CD14-positive monocyte (primary cell): ENCODE results near the gene FTL. TPM values are rescaled to one million over a fixed set of nuclear protein-coding genes. Genes with fewer than 3 reads are reported as not detected.
A peak's percentile ranks its signal among the peaks of the same experiment; 100 is the strongest.

Source experiments
- DNase-seq, 3 donors: peaks; one replicate each; pipeline ENCODE4 v3.0.0-alpha.2; 2011 to 2022
- H2AFZ ChIP-seq: 2 replicates; pipeline ENCODE4 v1.6.0; 2012; ENCODE audit warnings: mild to moderate bottlenecking, low read depth, low read length, inconsistent platforms; ENCODE audit not compliant: insufficient read depth, poor library complexity, severe bottlenecking
- H3K27ac ChIP-seq, 2 donors: 1 replicate in 1 of 2; 2 replicates in 1 of 2; pipeline ENCODE4 v1.5.1; 2012 to 2013; ENCODE audit warnings: low read length in 2 of 2, control low read depth in 1 of 2, inconsistent platforms in 1 of 2, low read depth in 1 of 2, mild to moderate bottlenecking in 1 of 2
- H3K27me3 ChIP-seq, 2 donors: one replicate each; pipeline versions ENCODE4 v1.6.0 to v1.6.1; 2011 to 2013; ENCODE audit warnings: low read length in 2 of 2; ENCODE audit not compliant: control insufficient read depth in 2 of 2, insufficient read depth in 2 of 2
- H3K36me3 ChIP-seq, 2 donors: replicated peaks in 1 of 2; 1 replicate in 1 of 2; 2 replicates in 1 of 2; pipeline versions ENCODE4 v1.5.1 to v1.6.1; 2012 to 2013; ENCODE audit warnings: low read length in 2 of 2, control low read depth in 1 of 2, inconsistent platforms in 1 of 2, mild to moderate bottlenecking in 1 of 2; ENCODE audit not compliant: insufficient read depth in 2 of 2, control insufficient read depth in 1 of 2
- H3K4me1 ChIP-seq, 2 donors: 1 replicate in 1 of 2; 2 replicates in 1 of 2; pipeline versions ENCODE4 v1.5.1 to v1.6.1; 2012 to 2013; ENCODE audit warnings: low read length in 2 of 2, control low read depth in 1 of 2, inconsistent platforms in 1 of 2, mild to moderate bottlenecking in 1 of 2, moderate library complexity in 1 of 2; ENCODE audit not compliant: insufficient read depth in 2 of 2, control insufficient read depth in 1 of 2
- H3K4me2 ChIP-seq: replicated peaks from 2 replicates; pipeline ENCODE3; 2012; ENCODE audit warnings: low read length, moderate library complexity, mild to moderate bottlenecking; ENCODE audit not compliant: poor library complexity, severe bottlenecking; ENCODE audit errors: extremely low read depth
- H3K4me3 ChIP-seq, 3 experiments: fragments of 200-600 bp in 1 of 3; sonication (generic) in 1 of 3; replicated peaks in 1 of 3; 1 replicate in 2 of 3; 2 replicates in 1 of 3; pipeline ENCODE4 v1.5.1; 2011 to 2013; ENCODE audit warnings: low read length in 3 of 3, mild to moderate bottlenecking in 3 of 3, control low read depth in 2 of 3, low read depth in 2 of 3, inconsistent platforms in 1 of 3, moderate library complexity in 1 of 3
- H3K79me2 ChIP-seq: 2 replicates; pipeline ENCODE4 v1.6.0; 2012; ENCODE audit warnings: mild to moderate bottlenecking, control low read depth, inconsistent platforms, low read length, moderate library complexity; ENCODE audit not compliant: insufficient read depth
- H3K9ac ChIP-seq: 2 replicates; pipeline ENCODE4 v1.6.0; 2017; ENCODE audit warnings: low read length, mild to moderate bottlenecking; ENCODE audit not compliant: insufficient read depth, poor library complexity, severe bottlenecking
- H3K9me3 ChIP-seq, 2 donors: replicated peaks in 1 of 2; 1 replicate in 1 of 2; 2 replicates in 1 of 2; pipeline versions ENCODE4 v1.5.1 to v1.6.1; 2012 to 2013; ENCODE audit warnings: low read length in 2 of 2, control low read depth in 1 of 2; ENCODE audit not compliant: control insufficient read depth in 1 of 2, insufficient read depth in 1 of 2
- H4K20me1 ChIP-seq: 2 replicates; pipeline ENCODE4 v1.6.0; 2012; ENCODE audit warnings: mild to moderate bottlenecking, low read length, control low read depth, moderate library complexity; ENCODE audit not compliant: insufficient read depth
- H3K27ac Mint-ChIP-seq, 7 donors: one replicate each; pipeline ENCODE4 v1.8.0; 2020; ENCODE audit warnings: mild to moderate bottlenecking in 7 of 7, mixed read lengths in 7 of 7, moderate library complexity in 6 of 7, inconsistent platforms in 2 of 7
- H3K27me3 Mint-ChIP-seq, 3 donors: one replicate each; pipeline ENCODE4 v1.8.0; 2021 to 2022; ENCODE audit warnings: low read depth in 3 of 3, mild to moderate bottlenecking in 3 of 3, mixed read lengths in 3 of 3, moderate library complexity in 3 of 3, inconsistent platforms in 1 of 3
- H3K36me3 Mint-ChIP-seq, 2 donors: one replicate each; pipeline ENCODE4 v1.8.0; 2020; ENCODE audit warnings: mixed read lengths in 2 of 2, inconsistent platforms in 1 of 2, mild to moderate bottlenecking in 1 of 2
- H3K4me1 Mint-ChIP-seq: one replicate; pipeline ENCODE4 v1.8.0; 2020; ENCODE audit warnings: mild to moderate bottlenecking, mixed read lengths
- H3K4me3 Mint-ChIP-seq, 2 donors: one replicate each; pipeline ENCODE4 v1.8.0; 2020; ENCODE audit warnings: mild to moderate bottlenecking in 2 of 2, mixed read lengths in 2 of 2, moderate library complexity in 1 of 2
- H3K9me3 Mint-ChIP-seq, 7 donors: one replicate each; pipeline ENCODE4 v1.8.0; 2020 to 2022; ENCODE audit warnings: mixed read lengths in 7 of 7, mild to moderate bottlenecking in 6 of 7, moderate library complexity in 6 of 7, inconsistent platforms in 2 of 7
- WGBS: methylation state at CpG from one replicate; pipeline ENCODE4 v1.1.5; 2013; ENCODE audit warnings: missing lambda C conversion rate; ENCODE audit not compliant: insufficient coverage; 5-methylcytosine and 5-hydroxymethylcytosine counted together
- intact Hi-C, 2 donors: fragments of 100-400 bp; cut with micrococcal nuclease; formaldehyde crosslinking; loops; one replicate each; pipeline versions ENCODE4 v1.15.0 to v1.15.1; 2023
- polyA plus RNA-seq, 3 donors: library from polyadenylated mRNA; depleted of rRNA in 1 of 3; unstranded in 2 of 3; stranded (reverse) in 1 of 3; fragments of 300-500 nt in 2 of 3; fragments of >200 nt in 1 of 3; fragmentation: Illumina TruSeq in 2 of 3; gene quantifications; 1 replicate in 2 of 3; 2 replicates in 1 of 3; pipeline ENCODE4 v1.2.3, GENCODE V29; 2012 to 2021
- TF ChIP-seq, protein P1 (sequence below): fragments of 200-600 bp; IDR thresholded peaks from one replicate; pipeline ENCODE4 v1.8.0; 2022; ENCODE audit warnings: antibody characterized with exemption, mild to moderate bottlenecking

FTL gene
- polyA plus RNA-seq, 3 donors, result 4,468 to 26,681 (median 23,650) TPM

DNA sequence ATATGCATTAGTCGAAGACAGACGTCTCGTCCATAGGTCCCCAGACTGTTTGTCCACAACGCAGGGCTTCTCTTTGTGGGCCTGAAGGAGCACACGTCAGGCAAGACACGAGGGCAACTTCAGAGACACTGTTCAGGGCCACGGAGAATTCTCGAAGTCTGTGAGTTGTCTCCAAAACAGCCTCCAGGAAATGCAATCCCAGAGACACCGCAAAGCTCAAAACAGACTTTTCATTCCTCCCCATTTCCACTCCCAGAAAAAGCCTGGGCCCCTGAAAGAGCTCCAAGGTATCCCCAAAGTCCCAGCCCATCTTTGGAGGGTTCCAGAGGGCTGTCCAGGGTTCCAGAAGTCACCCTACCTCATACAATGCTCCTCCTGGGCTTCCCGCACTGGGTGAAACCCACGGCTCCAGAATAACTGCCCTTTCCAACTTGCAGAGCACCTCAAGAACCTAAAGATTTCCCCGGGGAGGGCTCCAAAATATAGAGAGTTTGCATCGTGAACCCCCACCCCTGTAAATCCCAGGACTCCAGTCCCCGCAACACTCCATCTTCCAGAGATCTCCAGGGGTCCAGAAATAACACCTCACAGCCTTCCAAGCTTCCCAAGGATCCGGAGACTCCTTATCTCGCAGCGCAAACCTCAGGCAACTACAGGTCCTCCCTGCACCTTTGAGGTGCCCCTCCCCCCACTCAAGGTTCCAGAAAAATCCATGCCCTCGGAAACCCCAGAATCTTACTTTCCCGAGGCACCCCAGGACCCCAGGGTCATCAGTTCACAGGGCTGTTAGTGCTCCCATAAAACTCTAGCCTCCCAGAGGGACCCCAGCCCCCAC is 687 bp upstream of the FTL start:
- DNase-seq, result no peak
- H3K4me1 ChIP-seq, result peaks cover 82 to 89% of the 10 kb centered on the region in 2 donors
- peak overlapping the region; percentile 88 to 96 for H3K27ac ChIP-seq
- peaks cover 34% of the 10 kb centered on the region for H4K20me1 ChIP-seq
- Mint-ChIP-seq H3K9me3 (peaks cover 0 to 10% (median 0%) of the 10 kb centered on the region in 7 donors), H3K27me3 (peaks cover 0 to 14% (median 0%) of the 10 kb centered on the region in 3 donors), H3K4me1 (peaks cover 73% of the 10 kb centered on the region), H3K4me3 (peak overlapping the region; percentile 99 to 100), H3K27ac (peak overlapping the region; percentile 95 to 99 (median 97)), H3K36me3 (peaks cover 31 to 38% of the 10 kb centered on the region in 2 donors)
- no peaks in the 10 kb centered on the region for H3K27me3 ChIP-seq
- peak overlapping the region; percentile 69 for H3K9ac ChIP-seq
- WGBS, result 7% methylated on average over 17 of the region's 19 CpGs
- H3K79me2 ChIP-seq, result peaks cover 60% of the 10 kb centered on the region
- peak overlapping the region; percentile 96 for H3K4me2 ChIP-seq
- intact Hi-C loops, result loop anchor here (5.0 to 10.0 kb wide), 2 partner anchors 327 to 330 kb away; partner anchors contain the start of gene DBP (in 2 of the 2)
- TF ChIP-seq, protein P1, sequence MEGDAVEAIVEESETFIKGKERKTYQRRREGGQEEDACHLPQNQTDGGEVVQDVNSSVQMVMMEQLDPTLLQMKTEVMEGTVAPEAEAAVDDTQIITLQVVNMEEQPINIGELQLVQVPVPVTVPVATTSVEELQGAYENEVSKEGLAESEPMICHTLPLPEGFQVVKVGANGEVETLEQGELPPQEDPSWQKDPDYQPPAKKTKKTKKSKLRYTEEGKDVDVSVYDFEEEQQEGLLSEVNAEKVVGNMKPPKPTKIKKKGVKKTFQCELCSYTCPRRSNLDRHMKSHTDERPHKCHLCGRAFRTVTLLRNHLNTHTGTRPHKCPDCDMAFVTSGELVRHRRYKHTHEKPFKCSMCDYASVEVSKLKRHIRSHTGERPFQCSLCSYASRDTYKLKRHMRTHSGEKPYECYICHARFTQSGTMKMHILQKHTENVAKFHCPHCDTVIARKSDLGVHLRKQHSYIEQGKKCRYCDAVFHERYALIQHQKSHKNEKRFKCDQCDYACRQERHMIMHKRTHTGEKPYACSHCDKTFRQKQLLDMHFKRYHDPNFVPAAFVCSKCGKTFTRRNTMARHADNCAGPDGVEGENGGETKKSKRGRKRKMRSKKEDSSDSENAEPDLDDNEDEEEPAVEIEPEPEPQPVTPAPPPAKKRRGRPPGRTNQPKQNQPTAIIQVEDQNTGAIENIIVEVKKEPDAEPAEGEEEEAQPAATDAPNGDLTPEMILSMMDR, result no peak
- H3K9me3 ChIP-seq, result no peaks in the 10 kb centered on the region
- H3K36me3 ChIP-seq, result peaks cover 15 to 24% of the 10 kb centered on the region in 2 donors
- peak overlapping the region; percentile 24 for H2AFZ ChIP-seq
- H3K4me3 ChIP-seq, result peak overlapping the region; percentile 58 to 99 (median 59)

DNA sequence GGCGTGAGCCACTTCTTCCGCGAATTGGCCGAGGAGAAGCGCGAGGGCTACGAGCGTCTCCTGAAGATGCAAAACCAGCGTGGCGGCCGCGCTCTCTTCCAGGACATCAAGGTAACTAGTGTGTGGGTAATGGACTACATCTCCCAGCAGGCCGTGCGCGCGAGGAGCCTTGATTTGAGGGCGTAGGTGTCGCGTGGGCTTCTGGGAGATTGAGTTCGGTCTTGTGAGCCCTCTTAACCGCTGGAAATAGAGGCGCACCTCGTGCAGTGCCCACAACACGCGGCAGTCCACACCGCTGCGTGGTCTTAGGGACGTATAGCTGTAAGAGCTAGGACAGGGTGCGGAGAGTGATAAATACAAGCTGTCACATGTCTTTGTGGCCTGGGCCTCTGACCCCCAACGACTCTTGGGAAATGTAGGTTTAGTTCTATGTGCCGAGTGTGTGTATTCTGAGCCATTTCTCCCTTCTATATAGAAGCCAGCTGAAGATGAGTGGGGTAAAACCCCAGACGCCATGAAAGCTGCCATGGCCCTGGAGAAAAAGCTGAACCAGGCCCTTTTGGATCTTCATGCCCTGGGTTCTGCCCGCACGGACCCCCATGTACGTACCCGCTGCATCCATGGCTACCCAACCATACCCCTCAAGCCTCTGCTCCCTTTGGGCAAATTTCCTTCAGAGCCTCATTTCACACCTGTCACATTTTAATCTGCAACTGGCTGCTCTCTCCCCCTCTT is 864 bp downstream of the FTL start:
- Histone ChIP-seq H3K4me2 (peak overlapping the region; percentile 96), H3K27ac (peak overlapping the region; percentile 79 to 90), H3K36me3 (peaks cover 20 to 36% of the 10 kb centered on the region in 2 donors), H4K20me1 (peaks cover 34% of the 10 kb centered on the region), H3K9ac (peak overlapping the region; percentile 77), H3K79me2 (peaks cover 59% of the 10 kb centered on the region), H3K9me3 (no peaks in the 10 kb centered on the region), H3K27me3 (no peaks in the 10 kb centered on the region), H2AFZ (no peak overlapping the region), H3K4me1 (peaks cover 73 to 81% of the 10 kb centered on the region in 2 donors), H3K4me3 (peak overlapping the region; percentile 86 to 99 (median 89))
- Mint-ChIP-seq H3K36me3 (peaks cover 36 to 48% of the 10 kb centered on the region in 2 donors), H3K4me3 (peak overlapping the region; percentile 99 to 100), H3K9me3 (peaks cover 0 to 10% (median 0%) of the 10 kb centered on the region in 7 donors), H3K27me3 (peaks cover 0 to 14% (median 0%) of the 10 kb centered on the region in 3 donors), H3K4me1 (peaks cover 68% of the 10 kb centered on the region), H3K27ac (peak overlapping the region; percentile 95 to 99 (median 97))
- peak; percentile 64 to 80 (median 76) for DNase-seq
- WGBS, result 11% methylated on average over 32 of the region's 36 CpGs
- TF ChIP-seq, protein P1, result no peak
- intact Hi-C loops, result loop anchor here (2.0 to 10.0 kb wide), 3 partner anchors 91 to 331 kb away; partner anchors contain the start of gene DBP (in 2 of the 2)
